Right atrium auricular region (tissue), 2 donors: ENCODE results near the gene KCTD15. TPM values are rescaled to one million over a fixed set of nuclear protein-coding genes. Genes with fewer than 3 reads are reported as not detected.

Experiments
- DNase-seq: peaks from one replicate; pipeline ENCODE4 v3.0.0-alpha.2; 2019; ENCODE audit warnings: low spot score
- H3K27ac ChIP-seq, 2 donors: fragments of 200-600 bp; sonication (generic); 1 replicate in 1 of 2; 2 replicates in 1 of 2; pipeline ENCODE4 v1.5.1; 2016 to 2019
- H3K27me3 ChIP-seq, 2 donors: fragments of 200-600 bp; sonication (generic); one replicate each; pipeline versions ENCODE4 v1.5.1 to v1.6.0; 2017 to 2019
- H3K36me3 ChIP-seq: fragments of 200-600 bp; sonication (generic); one replicate; pipeline ENCODE4 v1.5.1; 2016
- H3K4me1 ChIP-seq, 2 donors: fragments of 200-600 bp; sonication (generic); one replicate each; pipeline versions ENCODE4 v1.5.1 to v1.6.0; 2017 to 2019
- H3K4me3 ChIP-seq, 2 donors: fragments of 200-600 bp; sonication (generic); 1 replicate in 1 of 2; 2 replicates in 1 of 2; pipeline ENCODE4 v1.5.1; 2017 to 2019; ENCODE audit warnings: mild to moderate bottlenecking in 1 of 2, moderate library complexity in 1 of 2
- H3K9me3 ChIP-seq, 2 donors: fragments of 200-600 bp; sonication (generic); one replicate each; pipeline ENCODE4 v1.5.1; 2019
- total RNA-seq, 2 donors: library from RNA; depleted of rRNA; stranded (reverse); fragments of >200 nt; gene quantifications; one replicate each; pipeline ENCODE4 v1.1.0, GENCODE V29; 2016
- TF ChIP-seq, protein P1 (sequence below), 2 donors: fragments of 200-600 bp; sonication (generic); IDR thresholded peaks; one replicate each; pipeline ENCODE4 v1.5.1; 2019; ENCODE audit warnings: antibody characterized with exemption in 2 of 2

Gene KCTD15
- total RNA-seq, 2 donors from 2014 or later, result 8.6 to 24.4 TPM

DNA sequence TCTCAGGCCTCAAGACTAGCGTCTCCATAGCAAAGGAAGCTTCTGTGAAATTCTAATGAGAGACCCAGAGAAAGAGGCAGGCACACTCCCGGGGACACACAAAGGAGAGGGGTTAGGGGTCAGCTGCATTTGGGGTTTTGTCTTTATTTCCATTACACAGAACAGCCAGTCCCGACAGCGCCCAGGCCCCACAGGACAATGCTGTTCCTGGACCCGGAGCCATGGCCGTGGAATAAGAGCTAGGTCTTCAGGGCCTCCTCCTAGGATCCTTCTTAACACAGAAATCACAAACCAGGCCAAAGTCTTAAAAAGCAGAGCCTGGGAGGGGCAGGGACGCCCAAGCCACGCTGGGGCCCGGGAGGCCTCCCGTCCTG, 22.8 kb downstream of the KCTD15 start:
- TF ChIP-seq, protein P1, sequence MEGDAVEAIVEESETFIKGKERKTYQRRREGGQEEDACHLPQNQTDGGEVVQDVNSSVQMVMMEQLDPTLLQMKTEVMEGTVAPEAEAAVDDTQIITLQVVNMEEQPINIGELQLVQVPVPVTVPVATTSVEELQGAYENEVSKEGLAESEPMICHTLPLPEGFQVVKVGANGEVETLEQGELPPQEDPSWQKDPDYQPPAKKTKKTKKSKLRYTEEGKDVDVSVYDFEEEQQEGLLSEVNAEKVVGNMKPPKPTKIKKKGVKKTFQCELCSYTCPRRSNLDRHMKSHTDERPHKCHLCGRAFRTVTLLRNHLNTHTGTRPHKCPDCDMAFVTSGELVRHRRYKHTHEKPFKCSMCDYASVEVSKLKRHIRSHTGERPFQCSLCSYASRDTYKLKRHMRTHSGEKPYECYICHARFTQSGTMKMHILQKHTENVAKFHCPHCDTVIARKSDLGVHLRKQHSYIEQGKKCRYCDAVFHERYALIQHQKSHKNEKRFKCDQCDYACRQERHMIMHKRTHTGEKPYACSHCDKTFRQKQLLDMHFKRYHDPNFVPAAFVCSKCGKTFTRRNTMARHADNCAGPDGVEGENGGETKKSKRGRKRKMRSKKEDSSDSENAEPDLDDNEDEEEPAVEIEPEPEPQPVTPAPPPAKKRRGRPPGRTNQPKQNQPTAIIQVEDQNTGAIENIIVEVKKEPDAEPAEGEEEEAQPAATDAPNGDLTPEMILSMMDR (IDR thresholded peaks at IDR 0.05), result no peak
- Histone ChIP-seq H3K4me1 (peaks cover 0 to 44% of the 10 kb centered on the region in 2 donors), H3K36me3 (no peaks in the 10 kb centered on the region), H3K27ac (peak overlapping the region; percentile 71 to 74), H3K4me3 (peak overlapping the region; percentile 19 to 49), H3K9me3 (no peaks in the 10 kb centered on the region), H3K27me3 (no peaks in the 10 kb centered on the region)
- no peak for DNase-seq

DNA sequence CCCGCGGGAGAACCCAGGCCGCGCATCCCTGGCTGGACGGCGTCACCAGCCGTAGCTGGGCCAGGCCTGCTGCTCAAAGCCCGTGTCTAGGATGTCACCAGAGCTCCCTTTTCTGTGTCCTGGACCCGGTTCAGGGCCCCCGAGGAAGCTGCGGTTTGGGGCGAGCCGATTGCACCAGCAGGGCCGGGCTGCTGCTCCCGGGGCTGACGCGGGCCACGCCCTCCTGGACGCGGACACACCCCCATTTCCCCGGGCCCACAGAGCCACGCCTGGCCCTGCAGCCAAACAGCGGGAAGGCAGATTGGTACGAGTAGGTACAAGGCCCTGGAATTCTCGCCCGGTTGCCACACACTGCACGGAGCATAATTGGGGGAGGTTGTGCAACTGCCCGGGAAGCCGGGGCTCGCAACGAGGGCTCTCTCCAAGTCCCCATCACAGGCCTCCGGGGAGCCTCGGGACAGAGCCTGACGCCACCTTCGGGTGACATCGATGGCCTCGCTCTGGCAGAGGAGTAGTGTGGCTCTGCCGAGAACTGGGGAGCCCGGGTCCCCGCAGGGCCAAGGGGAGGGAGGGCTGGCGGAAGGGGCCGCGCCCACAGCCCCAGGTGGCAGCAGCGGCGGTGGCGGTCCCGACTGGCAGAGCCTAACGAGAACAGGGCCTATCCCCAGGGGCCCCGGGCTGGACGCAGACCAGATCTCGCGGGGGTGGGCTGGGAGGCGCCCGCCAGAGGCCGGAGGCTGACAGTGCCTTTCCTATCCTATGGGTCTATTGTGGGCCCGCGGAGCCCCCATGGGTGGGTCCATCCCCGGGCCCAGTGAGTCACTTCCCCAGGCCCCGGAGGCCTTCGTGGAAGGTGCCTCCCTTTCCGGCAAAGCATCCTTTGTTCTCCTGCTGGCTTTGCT, 23.5 kb downstream of the KCTD15 start:
- Histone ChIP-seq H3K4me1 (peaks cover 0 to 44% of the 10 kb centered on the region in 2 donors), H3K4me3 (peak overlapping the region; percentile 19 to 49), H3K36me3 (no peaks in the 10 kb centered on the region), H3K27me3 (no peaks in the 10 kb centered on the region), H3K27ac (peak overlapping the region; percentile 71 to 74), H3K9me3 (no peaks in the 10 kb centered on the region)
- peak; percentile 84 for DNase-seq
- TF ChIP-seq, protein P1 (IDR thresholded peaks at IDR 0.05), result peak in 1 of 2 donors; percentile 14

DNA sequence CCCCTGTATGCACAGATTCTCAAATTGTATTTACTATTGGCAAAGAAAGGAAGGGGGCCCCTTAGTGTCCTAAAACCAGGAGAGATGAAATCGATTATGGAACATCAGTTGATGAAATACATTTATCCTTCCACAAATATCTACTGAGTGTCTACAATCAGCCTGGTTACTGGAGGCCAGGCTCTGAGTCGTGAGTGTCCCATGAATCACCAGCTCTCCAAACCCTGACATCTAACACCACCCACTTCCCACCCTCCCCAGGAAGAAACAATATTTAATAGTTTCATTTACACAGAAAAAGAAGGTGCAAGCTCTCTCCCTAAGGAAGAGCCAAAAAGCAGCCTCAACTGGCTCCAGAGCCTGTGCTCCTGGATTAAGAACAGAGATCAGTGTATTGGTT, 25.2 kb downstream of the KCTD15 start:
- Histone ChIP-seq H3K4me3 (no peak overlapping the region), H3K9me3 (no peaks in the 10 kb centered on the region), H3K4me1 (peaks cover 0 to 33% of the 10 kb centered on the region in 2 donors), H3K36me3 (no peaks in the 10 kb centered on the region), H3K27ac (no peak overlapping the region), H3K27me3 (no peaks in the 10 kb centered on the region)
- TF ChIP-seq, protein P1 (IDR thresholded peaks at IDR 0.05), result no peak
- DNase-seq, result no peak

DNA sequence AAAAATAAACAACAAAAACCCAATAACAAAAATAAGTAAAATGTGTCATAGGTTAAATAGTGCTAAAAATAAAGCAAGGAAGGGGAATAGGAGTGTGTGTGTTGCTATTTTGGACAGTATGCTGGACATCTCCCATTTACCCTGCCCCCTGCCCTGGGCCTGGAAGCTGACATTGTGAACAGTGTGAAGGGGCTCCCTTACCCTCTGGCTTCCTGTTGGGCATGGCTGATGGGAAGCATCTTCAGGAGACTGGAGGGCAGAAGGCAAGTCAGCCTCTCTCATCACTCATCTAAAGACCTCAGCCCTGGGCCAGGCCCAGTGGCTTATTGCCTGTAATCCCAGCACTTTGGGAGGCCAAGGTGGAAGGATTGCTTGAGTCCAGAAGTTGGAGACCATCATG, 26.7 kb downstream of the KCTD15 start:
- Histone ChIP-seq H3K36me3 (no peaks in the 10 kb centered on the region), H3K27me3 (no peaks in the 10 kb centered on the region), H3K4me3 (no peak overlapping the region), H3K4me1 (peaks cover 0 to 29% of the 10 kb centered on the region in 2 donors), H3K27ac (no peak overlapping the region), H3K9me3 (no peaks in the 10 kb centered on the region)
- no peak for DNase-seq
- TF ChIP-seq, protein P1 (IDR thresholded peaks at IDR 0.05), result no peak

DNA sequence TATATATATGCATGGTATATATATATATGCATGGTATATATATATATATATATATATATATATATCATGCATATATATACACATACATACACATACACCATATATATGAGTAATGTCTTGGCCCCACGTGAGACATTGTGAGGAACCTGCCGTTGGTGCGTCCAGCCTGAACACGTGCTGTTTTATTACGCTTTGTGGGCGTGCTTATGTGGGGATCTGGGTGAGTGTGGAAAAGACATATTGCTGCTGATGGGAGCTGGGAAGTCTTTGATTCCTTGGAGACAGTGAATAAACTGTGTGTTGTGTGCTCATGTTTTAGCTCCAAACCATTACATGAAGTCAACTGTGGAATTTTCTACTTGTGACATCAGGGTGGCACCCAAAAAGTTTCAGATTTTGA, 28.9 kb downstream of the KCTD15 start:
- Histone ChIP-seq H3K27me3 (no peaks in the 10 kb centered on the region), H3K4me1 (peaks cover 0 to 9% of the 10 kb centered on the region in 2 donors), H3K4me3 (no peak overlapping the region), H3K36me3 (no peaks in the 10 kb centered on the region), H3K9me3 (no peaks in the 10 kb centered on the region), H3K27ac (no peak overlapping the region)
- TF ChIP-seq, protein P1 (IDR thresholded peaks at IDR 0.05), result no peak
- no peak for DNase-seq
